WI38 (cell line): ENCODE data around the gene BEGAIN.

Experiments
- H3K4me3 ChIP-seq: 2 replicates; pipeline ENCODE4 v1.5.1; 2011; ENCODE audit warnings: low read depth, mild to moderate bottlenecking, control low read depth, low read length
- TF ChIP-seq, protein P1 (sequence below): IDR thresholded peaks from 2 replicates; pipeline ENCODE4 v1.5.1; 2012; ENCODE audit warnings: low read depth, mild to moderate bottlenecking, control low read depth, low read length

Gene BEGAIN

GRCh38 chr14:100569734-100570286, 17.4 kb downstream of the BEGAIN start:
- TF ChIP-seq, protein P1, sequence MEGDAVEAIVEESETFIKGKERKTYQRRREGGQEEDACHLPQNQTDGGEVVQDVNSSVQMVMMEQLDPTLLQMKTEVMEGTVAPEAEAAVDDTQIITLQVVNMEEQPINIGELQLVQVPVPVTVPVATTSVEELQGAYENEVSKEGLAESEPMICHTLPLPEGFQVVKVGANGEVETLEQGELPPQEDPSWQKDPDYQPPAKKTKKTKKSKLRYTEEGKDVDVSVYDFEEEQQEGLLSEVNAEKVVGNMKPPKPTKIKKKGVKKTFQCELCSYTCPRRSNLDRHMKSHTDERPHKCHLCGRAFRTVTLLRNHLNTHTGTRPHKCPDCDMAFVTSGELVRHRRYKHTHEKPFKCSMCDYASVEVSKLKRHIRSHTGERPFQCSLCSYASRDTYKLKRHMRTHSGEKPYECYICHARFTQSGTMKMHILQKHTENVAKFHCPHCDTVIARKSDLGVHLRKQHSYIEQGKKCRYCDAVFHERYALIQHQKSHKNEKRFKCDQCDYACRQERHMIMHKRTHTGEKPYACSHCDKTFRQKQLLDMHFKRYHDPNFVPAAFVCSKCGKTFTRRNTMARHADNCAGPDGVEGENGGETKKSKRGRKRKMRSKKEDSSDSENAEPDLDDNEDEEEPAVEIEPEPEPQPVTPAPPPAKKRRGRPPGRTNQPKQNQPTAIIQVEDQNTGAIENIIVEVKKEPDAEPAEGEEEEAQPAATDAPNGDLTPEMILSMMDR: no peak
- no peak overlapping the region for H3K4me3 ChIP-seq

GRCh38 chr14:100568998-100569733, 18.1 kb downstream of the BEGAIN start:
- TF ChIP-seq, protein P1: no peak
- no peak overlapping the region for H3K4me3 ChIP-seq

- TF ChIP-seq, protein P1: no peak
- no peak overlapping the region for H3K4me3 ChIP-seq
Observed at GRCh38 chr14:100568164-100568997, 18.8 kb downstream of the BEGAIN start.

GRCh38 chr14:100567877-100568163, 19.4 kb downstream of the BEGAIN start:
- TF ChIP-seq, protein P1: no peak
- no peak overlapping the region for H3K4me3 ChIP-seq

GRCh38 chr14:100567009-100567876, 20.0 kb downstream of the BEGAIN start:
- TF ChIP-seq, protein P1: no peak
- no peak overlapping the region for H3K4me3 ChIP-seq

DNA sequence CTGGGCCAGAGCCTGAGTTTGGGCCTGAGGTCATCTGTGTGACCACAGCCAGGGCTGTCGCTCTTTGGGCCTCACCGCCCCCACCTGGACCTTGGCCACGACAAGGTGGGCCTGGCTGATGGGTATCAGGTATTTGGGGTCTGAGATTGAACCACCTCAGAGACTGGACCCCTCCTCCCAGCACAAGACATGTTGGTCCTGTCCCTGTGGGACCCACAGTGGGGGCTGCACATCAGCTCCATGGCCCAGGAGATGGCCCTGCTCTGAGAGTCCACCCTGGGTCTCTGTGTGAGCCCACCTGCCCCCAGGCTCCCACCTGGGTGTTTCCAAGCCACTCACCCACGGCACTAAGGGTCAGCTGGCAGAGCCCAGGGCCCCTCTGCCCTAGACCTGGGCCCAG, 20.6 kb downstream of the BEGAIN start:
- H3K4me3 ChIP-seq: no peak overlapping the region
- TF ChIP-seq, protein P1: no peak
